WTC11 (cell line): ENCODE results near the gene ARMC7. TPM values are rescaled to one million over a fixed set of nuclear protein-coding genes. Genes with fewer than 3 reads are reported as not detected.

Experiments used
- total RNA-seq: library from RNA; stranded (reverse); gene quantifications from 3 replicates; pipeline ENCODE4 v1.2.3, GENCODE V29; 2021

ARMC7 gene
- total RNA-seq, 1 experiment from 2014 or later, result 13.2 TPM

Other genes starting within 250 kb of the ARMC7 start
- gene FDXR, start 237.0 kb upstream of the ARMC7 start, total RNA-seq, result 46.5 to 52.8 TPM (median 49.7 TPM) in 3 replicates
- 1.1 to 2.2 TPM (median 1.2 TPM) in 3 replicates for gene FADS6, start 216.3 kb upstream of the ARMC7 start, total RNA-seq
- 1.9 to 2.9 TPM (median 2.6 TPM) in 3 replicates for gene USH1G, start 186.7 kb upstream of the ARMC7 start, total RNA-seq
- not detected in 3 replicates for gene OTOP2, start 185.7 kb upstream of the ARMC7 start, total RNA-seq
- not detected in 3 replicates for gene OTOP3, start 174.1 kb upstream of the ARMC7 start, total RNA-seq
- gene HID1, start 137.2 kb upstream of the ARMC7 start, total RNA-seq, result 16.7 to 19.4 TPM (median 19.3 TPM) in 3 replicates
- gene CDR2L, start 122.3 kb upstream of the ARMC7 start, total RNA-seq, result 28.6 to 31.3 TPM (median 31.0 TPM) in 3 replicates
- 41.8 to 43.7 TPM (median 41.9 TPM) in 3 replicates for gene MRPL58, start 97.3 kb upstream of the ARMC7 start, total RNA-seq
- 383 to 427 TPM (median 419 TPM) in 3 replicates for gene ATP5PD, start 63.0 kb upstream of the ARMC7 start, total RNA-seq
- 31.3 to 34.0 TPM (median 32.8 TPM) in 3 replicates for gene KCTD2, start 62.7 kb upstream of the ARMC7 start, total RNA-seq
- gene SLC16A5, start 22.0 kb upstream of the ARMC7 start, total RNA-seq, result 32.4 to 33.5 TPM (median 33.1 TPM) in 3 replicates
- gene NT5C, start 21.8 kb downstream of the ARMC7 start, total RNA-seq, result 91.0 to 102 TPM (median 96.9 TPM) in 3 replicates
- 289 to 341 TPM (median 300 TPM) in 3 replicates for gene JPT1, start 44.5 kb downstream of the ARMC7 start, total RNA-seq
- 650 to 764 TPM (median 757 TPM) in 3 replicates for gene SUMO2, start 73.0 kb downstream of the ARMC7 start, total RNA-seq
- 89.7 to 109 TPM (median 95.1 TPM) in 3 replicates for gene NUP85, start 95.7 kb downstream of the ARMC7 start, total RNA-seq
- 54.5 to 66.9 TPM (median 62.7 TPM) in 3 replicates for gene GGA3, start 151.6 kb downstream of the ARMC7 start, total RNA-seq
- 85.8 to 94.7 TPM (median 87.5 TPM) in 3 replicates for gene MRPS7, start 151.9 kb downstream of the ARMC7 start, total RNA-seq
- gene MIF4GD, start 161.3 kb downstream of the ARMC7 start, total RNA-seq, result 21.6 to 29.2 TPM (median 28.5 TPM) in 3 replicates
- gene SLC25A19, start 179.5 kb downstream of the ARMC7 start, total RNA-seq, result 22.6 to 27.7 TPM (median 23.0 TPM) in 3 replicates